GM11168 (cell line): ENCODE measurements around the gene SERPIND1.
"Not testable (repeated sequence)": the region's sequence is repeated elsewhere in the genome, so short reads cannot be mapped to it uniquely, and the experiment has no call there.

Experiments
- in situ Hi-C: fragments of 300-500 bp; cut with MboI; formaldehyde crosslinking; loops from one replicate; pipeline ENCODE4 v1.12.0; 2022; ENCODE audit warnings: low sequenced_read_pairs; ENCODE audit not compliant: unreplicated experiment

The SERPIND1 gene

GRCh38 chr22:20811171-20811570 is 37.3 kb downstream of the SERPIND1 start:
- in situ Hi-C loops, result no loop called here

- in situ Hi-C loops, result no loop called here
Measured at GRCh38 chr22:20811971-20812660, 38.2 kb downstream of the SERPIND1 start.

GRCh38 chr22:20813056-20813455 is 39.1 kb downstream of the SERPIND1 start:
- in situ Hi-C loops, result no loop called here

GRCh38 chr22:20814221-20814808 is 40.4 kb downstream of the SERPIND1 start:
- in situ Hi-C loops, result no loop called here

- in situ Hi-C loops, result no loop called here
Measured at GRCh38 chr22:20815477-20816050, 41.7 kb downstream of the SERPIND1 start.

- in situ Hi-C loops, result no loop called here
Measured at GRCh38 chr22:20816559-20816958, 42.6 kb downstream of the SERPIND1 start.

- in situ Hi-C loops, result no loop called here
Measured at GRCh38 chr22:20818471-20818870, 44.6 kb downstream of the SERPIND1 start.

GRCh38 chr22:20819471-20819870 is 45.6 kb downstream of the SERPIND1 start:
- in situ Hi-C loops, result no loop called here

- in situ Hi-C loops, result not testable (repeated sequence)
Measured at GRCh38 chr22:20821717-20822239, 47.9 kb downstream of the SERPIND1 start.

GRCh38 chr22:20822240-20822639 is 48.3 kb downstream of the SERPIND1 start:
- in situ Hi-C loops, result no loop called here

GRCh38 chr22:20823264-20823663 is 49.4 kb downstream of the SERPIND1 start:
- in situ Hi-C loops, result no loop called here

GRCh38 chr22:20825216-20825615 is 51.3 kb downstream of the SERPIND1 start:
- in situ Hi-C loops, result not testable (repeated sequence)

GRCh38 chr22:20825624-20826023 is 51.7 kb downstream of the SERPIND1 start:
- in situ Hi-C loops, result no loop called here

- in situ Hi-C loops, result not testable (repeated sequence)
Measured at GRCh38 chr22:20826373-20827152, 52.6 kb downstream of the SERPIND1 start.

GRCh38 chr22:20829491-20830134 is 55.7 kb downstream of the SERPIND1 start:
- in situ Hi-C loops, result no loop called here

GRCh38 chr22:20833225-20833665 is 59.3 kb downstream of the SERPIND1 start:
- in situ Hi-C loops, result no loop called here

- in situ Hi-C loops, result no loop called here
Measured at GRCh38 chr22:20834206-20834605, 60.3 kb downstream of the SERPIND1 start.

GRCh38 chr22:20834725-20835124 is 60.8 kb downstream of the SERPIND1 start:
- in situ Hi-C loops, result no loop called here
